Neural progenitor cell (in vitro differentiated cells): Measurements from ENCODE around the gene EFNA5. TPM values are rescaled to one million over a fixed set of nuclear protein-coding genes. Genes with fewer than 3 reads are reported as not detected.

ENCODE experiments used
- DNase-seq: peaks from one replicate; pipeline ENCODE4 v3.0.0-alpha.2; 2016; ENCODE audit warnings: low spot score
- H2AFZ ChIP-seq: fragments of 200-600 bp; sonication (generic); replicated peaks from 2 replicates; pipeline ENCODE4 v1.6.1; 2016; ENCODE audit warnings: antibody characterized with exemption
- H3F3A ChIP-seq: fragments of 200-600 bp; sonication (generic); 2 replicates; pipeline ENCODE4 v1.6.1; 2016; ENCODE audit warnings: antibody characterized with exemption, low read depth
- H3K27ac ChIP-seq: fragments of 200-600 bp; sonication (generic); 2 replicates; pipeline ENCODE4 v1.5.1; 2016; ENCODE audit warnings: mild to moderate bottlenecking
- H3K27me3 ChIP-seq: fragments of 200-600 bp; sonication (generic); 2 replicates; pipeline ENCODE4 v1.6.1; 2016; ENCODE audit warnings: mild to moderate bottlenecking, moderate library complexity
- H3K36me3 ChIP-seq: fragments of 200-600 bp; sonication (generic); 2 replicates; pipeline ENCODE4 v1.5.1; 2016
- H3K4me1 ChIP-seq: fragments of 200-600 bp; sonication (generic); 2 replicates; pipeline ENCODE4 v1.6.1; 2016; ENCODE audit warnings: mixed run types
- H3K4me2 ChIP-seq: fragments of 200-600 bp; sonication (generic); 2 replicates; pipeline ENCODE4 v1.6.1; 2016
- H3K4me3 ChIP-seq: fragments of 200-600 bp; sonication (generic); 2 replicates; pipeline ENCODE4 v1.5.1; 2016
- H3K79me2 ChIP-seq: fragments of 200-600 bp; sonication (generic); 2 replicates; pipeline ENCODE4 v1.6.1; 2016; ENCODE audit warnings: low read depth
- H3K9ac ChIP-seq: fragments of 200-600 bp; sonication (generic); 2 replicates; pipeline ENCODE4 v1.6.1; 2016
- H3K9me3 ChIP-seq: fragments of 200-600 bp; sonication (generic); 2 replicates; pipeline ENCODE4 v1.5.1; 2016; ENCODE audit warnings: low read depth
- H4K20me1 ChIP-seq: fragments of 200-600 bp; sonication (generic); 2 replicates; pipeline ENCODE4 v1.6.1; 2016; ENCODE audit warnings: low read depth
- H3K27ac Mint-ChIP-seq: 3 replicates; pipeline ENCODE4 v1.8.0; 2021; ENCODE audit warnings: mixed read lengths
- H3K27me3 Mint-ChIP-seq: 2 replicates; pipeline ENCODE4 v1.8.0; 2022; ENCODE audit warnings: low read depth, mild to moderate bottlenecking, inconsistent platforms, moderate library complexity, mixed read lengths; ENCODE audit not compliant: insufficient read depth
- H3K36me3 Mint-ChIP-seq: 3 replicates; pipeline ENCODE4 v1.8.0; 2021; ENCODE audit warnings: mixed read lengths
- H3K4me1 Mint-ChIP-seq: 3 replicates; pipeline ENCODE4 v1.8.0; 2021; ENCODE audit warnings: mixed read lengths
- H3K4me3 Mint-ChIP-seq: 3 replicates; pipeline ENCODE4 v1.8.0; 2021; ENCODE audit warnings: mild to moderate bottlenecking, moderate library complexity, mixed read lengths
- H3K9me3 Mint-ChIP-seq: 3 replicates; pipeline ENCODE4 v1.8.0; 2020; ENCODE audit warnings: mixed read lengths
- EZH2 ChIP-seq: fragments of 200-600 bp; sonication (generic); IDR thresholded peaks from 2 replicates; pipeline ENCODE4 v1.6.1; 2017; ENCODE audit warnings: antibody characterized with exemption, mild to moderate bottlenecking, moderate library complexity
- EZH2phosphoT487 ChIP-seq: fragments of 200-600 bp; sonication (generic); IDR thresholded peaks from 2 replicates; pipeline ENCODE4 v1.6.1; 2017; ENCODE audit warnings: antibody characterized with exemption
- total RNA-seq: library from RNA; depleted of rRNA; stranded (reverse); fragments of >200 nt; gene quantifications from 2 replicates; pipeline ENCODE4 v1.2.3, GENCODE V29; 2015; ENCODE audit warnings: low replicate concordance
- TF ChIP-seq, protein P1 (sequence below): fragments of 200-600 bp; sonication (generic); IDR thresholded peaks from 2 replicates; pipeline ENCODE4 v1.5.1; 2017; ENCODE audit warnings: antibody characterized with exemption, mild to moderate bottlenecking

The EFNA5 gene
- total RNA-seq, 1 donor from 2014 or later, result 105 TPM

DNA sequence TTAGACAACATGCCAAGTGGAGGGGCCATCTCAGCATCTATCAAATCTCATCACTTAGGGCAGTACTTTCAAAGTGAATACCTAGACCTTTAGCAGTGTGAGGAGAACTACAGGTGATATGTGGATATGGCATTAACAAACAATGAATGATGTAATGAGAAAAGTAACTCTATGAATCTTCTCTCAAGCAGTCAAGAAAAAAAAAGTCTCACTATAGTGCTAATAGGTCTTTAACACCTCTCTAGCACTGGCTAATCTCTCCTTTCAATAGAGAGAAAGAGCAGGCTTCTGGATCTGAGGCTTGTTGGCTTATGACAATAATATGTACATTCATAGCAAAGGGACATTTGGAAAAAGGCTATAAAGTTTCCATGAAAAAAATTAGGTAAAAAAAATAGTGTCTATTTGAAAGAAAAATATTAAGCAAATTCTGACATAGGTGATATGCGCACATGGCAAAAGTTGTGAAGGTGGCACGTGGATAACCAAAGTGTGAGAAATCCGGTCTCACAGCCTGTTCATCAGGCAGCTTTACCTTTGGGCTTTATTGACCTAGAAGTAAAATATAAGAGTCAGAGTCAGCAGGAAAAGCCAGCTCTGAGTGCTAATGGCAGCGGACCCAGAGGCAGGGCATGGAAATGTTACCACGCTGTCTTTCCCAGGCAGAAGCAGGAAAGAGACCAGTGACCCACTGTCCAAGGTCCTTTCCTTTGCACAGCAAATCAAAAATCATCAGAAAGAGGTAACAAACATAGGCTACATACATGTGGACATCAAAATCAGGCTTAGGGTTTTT is 203.4 kb downstream of the EFNA5 start:
- Mint-ChIP-seq H3K9me3 (no peaks in the 10 kb centered on the region), H3K27ac (peak overlapping the region; percentile 20), H3K4me1 (peaks cover 71% of the 10 kb centered on the region), H3K27me3 (peaks cover 5% of the 10 kb centered on the region), H3K4me3 (no peak overlapping the region), H3K36me3 (no peaks in the 10 kb centered on the region)
- TF ChIP-seq, protein P1, sequence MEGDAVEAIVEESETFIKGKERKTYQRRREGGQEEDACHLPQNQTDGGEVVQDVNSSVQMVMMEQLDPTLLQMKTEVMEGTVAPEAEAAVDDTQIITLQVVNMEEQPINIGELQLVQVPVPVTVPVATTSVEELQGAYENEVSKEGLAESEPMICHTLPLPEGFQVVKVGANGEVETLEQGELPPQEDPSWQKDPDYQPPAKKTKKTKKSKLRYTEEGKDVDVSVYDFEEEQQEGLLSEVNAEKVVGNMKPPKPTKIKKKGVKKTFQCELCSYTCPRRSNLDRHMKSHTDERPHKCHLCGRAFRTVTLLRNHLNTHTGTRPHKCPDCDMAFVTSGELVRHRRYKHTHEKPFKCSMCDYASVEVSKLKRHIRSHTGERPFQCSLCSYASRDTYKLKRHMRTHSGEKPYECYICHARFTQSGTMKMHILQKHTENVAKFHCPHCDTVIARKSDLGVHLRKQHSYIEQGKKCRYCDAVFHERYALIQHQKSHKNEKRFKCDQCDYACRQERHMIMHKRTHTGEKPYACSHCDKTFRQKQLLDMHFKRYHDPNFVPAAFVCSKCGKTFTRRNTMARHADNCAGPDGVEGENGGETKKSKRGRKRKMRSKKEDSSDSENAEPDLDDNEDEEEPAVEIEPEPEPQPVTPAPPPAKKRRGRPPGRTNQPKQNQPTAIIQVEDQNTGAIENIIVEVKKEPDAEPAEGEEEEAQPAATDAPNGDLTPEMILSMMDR, result no peak
- TF ChIP-seq EZH2phosphoT487 (no peak), EZH2 (no peak)
- Histone ChIP-seq H3K9ac (no peak overlapping the region), H3K27me3 (no peaks in the 10 kb centered on the region), H3K4me3 (no peak overlapping the region), H3K4me2 (peak overlapping the region; percentile 37), H2AFZ (no peak overlapping the region), H3K9me3 (no peaks in the 10 kb centered on the region), H3K27ac (peak overlapping the region; percentile 71), H3K79me2 (peaks cover 99% of the 10 kb centered on the region), H3K4me1 (peaks cover 94% of the 10 kb centered on the region), H4K20me1 (peaks cover 100% of the 10 kb centered on the region), H3K36me3 (no peaks in the 10 kb centered on the region), H3F3A (peaks cover 67% of the 10 kb centered on the region)
- DNase-seq, result no peak

DNA sequence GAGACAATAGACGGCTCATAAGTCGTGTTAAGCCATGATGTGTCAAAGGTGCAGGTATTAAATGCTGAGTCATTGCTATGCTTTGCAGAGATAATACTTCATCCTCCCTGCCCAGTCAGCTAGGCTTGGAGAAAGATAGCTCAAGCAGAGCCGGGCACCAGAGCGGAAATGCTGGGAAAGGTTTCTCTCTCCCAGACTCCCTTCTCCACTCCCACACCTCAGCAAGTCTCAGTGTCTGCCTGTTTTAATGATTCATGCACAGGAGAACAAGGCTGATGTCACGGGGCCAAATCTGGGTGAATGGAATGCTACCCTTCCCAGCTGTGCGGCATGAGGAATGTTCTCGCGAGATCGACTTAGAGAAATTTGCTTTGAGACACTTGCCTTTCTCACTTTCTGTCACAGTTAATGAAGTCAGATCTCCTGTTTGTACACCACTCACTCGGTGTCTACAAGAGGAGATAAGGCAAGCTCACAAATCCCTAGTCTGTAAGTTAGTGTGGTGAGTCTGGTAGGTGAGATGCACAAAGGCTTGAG is 204.4 kb downstream of the EFNA5 start:
- Mint-ChIP-seq H3K27me3 (peaks cover 5% of the 10 kb centered on the region), H3K4me1 (peaks cover 77% of the 10 kb centered on the region), H3K9me3 (no peaks in the 10 kb centered on the region), H3K27ac (peak overlapping the region; percentile 58), H3K4me3 (no peak overlapping the region), H3K36me3 (no peaks in the 10 kb centered on the region)
- DNase-seq, result peak; percentile 75
- H3K4me1 ChIP-seq, result peaks cover 98% of the 10 kb centered on the region
- no peak overlapping the region for H3K9ac ChIP-seq
- peak overlapping the region; percentile 71 for H3K27ac ChIP-seq
- H3K79me2 ChIP-seq, result peaks cover 100% of the 10 kb centered on the region
- H3F3A ChIP-seq, result peaks cover 62% of the 10 kb centered on the region
- peak overlapping the region; percentile 37 for H3K4me2 ChIP-seq
- TF ChIP-seq, protein P1, result no peak
- TF ChIP-seq EZH2 (no peak), EZH2phosphoT487 (no peak)
- H4K20me1 ChIP-seq, result peaks cover 100% of the 10 kb centered on the region
- no peaks in the 10 kb centered on the region for H3K9me3 ChIP-seq
- H2AFZ ChIP-seq, result no peak overlapping the region
- no peaks in the 10 kb centered on the region for H3K36me3 ChIP-seq
- no peaks in the 10 kb centered on the region for H3K27me3 ChIP-seq
- H3K4me3 ChIP-seq, result no peak overlapping the region

DNA sequence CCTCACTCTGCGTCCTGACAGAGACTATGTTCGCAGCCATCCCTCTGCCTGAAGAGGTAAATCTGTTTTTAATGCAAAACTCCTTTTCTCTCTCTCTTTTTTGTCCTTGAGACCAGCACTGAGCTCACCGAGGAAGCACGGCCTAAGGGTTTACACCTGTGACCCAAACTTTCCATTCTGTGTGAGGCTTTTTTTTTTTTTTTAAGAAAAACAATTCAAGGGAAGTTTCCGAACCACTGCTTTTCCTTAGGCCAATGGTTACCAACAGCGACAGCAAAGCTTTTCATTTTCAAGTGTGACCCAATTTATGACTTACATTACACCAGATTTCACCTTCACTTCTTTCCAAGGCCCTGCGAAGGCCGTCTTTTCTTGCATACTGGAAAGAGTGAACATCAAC is 205.9 kb downstream of the EFNA5 start:
- H3K4me3 Mint-ChIP-seq, result no peak overlapping the region
- no peaks in the 10 kb centered on the region for H3K9me3 Mint-ChIP-seq
- peaks cover 5% of the 10 kb centered on the region for H3K27me3 Mint-ChIP-seq
- no peak overlapping the region for H2AFZ ChIP-seq
- TF ChIP-seq EZH2 (no peak), EZH2phosphoT487 (no peak)
- TF ChIP-seq, protein P1, result no peak
- H3K79me2 ChIP-seq, result peaks cover 100% of the 10 kb centered on the region
- H3K27ac Mint-ChIP-seq, result no peak overlapping the region
- H3K27me3 ChIP-seq, result no peaks in the 10 kb centered on the region
- no peak overlapping the region for H3K4me3 ChIP-seq
- peak overlapping the region; percentile 71 for H3K27ac ChIP-seq
- no peaks in the 10 kb centered on the region for H3K36me3 Mint-ChIP-seq
- no peak overlapping the region for H3K4me2 ChIP-seq
- no peaks in the 10 kb centered on the region for H3K36me3 ChIP-seq
- H3K9ac ChIP-seq, result no peak overlapping the region
- peaks cover 83% of the 10 kb centered on the region for H3K4me1 Mint-ChIP-seq
- no peaks in the 10 kb centered on the region for H3K9me3 ChIP-seq
- H3F3A ChIP-seq, result peaks cover 57% of the 10 kb centered on the region
- H4K20me1 ChIP-seq, result peaks cover 100% of the 10 kb centered on the region
- H3K4me1 ChIP-seq, result peaks cover 94% of the 10 kb centered on the region
- no peak for DNase-seq
